GM12892 (cell line): ENCODE results near the gene FBLN2.

Source experiments
- POLR2A ChIP-seq: IDR thresholded peaks from 2 replicates; pipeline ENCODE4 v1.6.1; 2011; ENCODE audit warnings: low read depth, low read length, control low read depth
- POLR2AphosphoS5 ChIP-seq: IDR thresholded peaks from 2 replicates; pipeline ENCODE4 v1.6.1; 2011; ENCODE audit warnings: low read depth, low read length, control low read depth
- TAF1 ChIP-seq: IDR thresholded peaks from 2 replicates; pipeline ENCODE4 v1.6.1; 2011; ENCODE audit warnings: low read depth, mild to moderate bottlenecking, control low read depth, low read length, borderline replicate concordance

DNA sequence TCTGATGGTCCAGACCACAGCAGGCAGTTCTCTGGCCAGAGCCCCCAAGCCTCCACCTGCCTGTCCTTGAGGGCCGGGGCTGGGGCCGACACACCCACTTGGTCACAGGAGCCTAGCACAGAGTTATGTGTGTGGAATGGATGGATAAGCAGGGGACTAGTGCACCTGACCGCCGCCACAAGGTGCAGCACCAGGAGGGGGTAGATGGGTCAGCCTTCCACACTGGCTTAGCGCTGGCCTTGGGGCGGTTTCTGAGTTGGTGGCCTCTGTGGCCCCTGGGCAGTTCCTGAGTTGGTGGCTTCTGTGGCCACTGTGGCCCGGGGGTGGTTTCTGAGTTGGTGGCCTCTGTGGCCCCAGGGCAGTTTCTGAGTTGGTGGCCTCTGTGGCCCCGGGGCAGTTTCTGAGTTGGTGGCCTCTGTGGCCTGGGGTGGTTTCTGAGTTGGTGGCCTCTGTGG, 75.8 kb downstream of the FBLN2 start:
- TF ChIP-seq POLR2AphosphoS5 (no peak), TAF1 (no peak), POLR2A (no peak)
